OCI-M2 (cell line): ENCODE measurements around the gene MCU.
"Not testable (repeated sequence)": the region's sequence is repeated elsewhere in the genome, so short reads cannot be mapped to it uniquely, and the experiment has no call there.

Experiments used
- DNase-seq: peaks from one replicate; lab custom pipeline; 2025; ENCODE audit not compliant: unreplicated experiment; lab: John Stamatoyannopoulos, UW

The MCU gene

GRCh38 chr10:72893136-72893798 is 201.3 kb downstream of the MCU start, which contains the start of gene OIT3:
OIT3 (plus strand) TSS chr10:72893739; CDS start chr10:72893799, 60 bp downstream.
- no peak for DNase-seq

- no peak for DNase-seq
Observed at GRCh38 chr10:72895236-72895850, 203.4 kb downstream of the MCU start.

- DNase-seq = no peak
Observed at GRCh38 chr10:72898616-72899015, 206.7 kb downstream of the MCU start.

GRCh38 chr10:72899545-72899944 is 207.6 kb downstream of the MCU start:
- DNase-seq = no peak

GRCh38 chr10:72903941-72904446 is 212.1 kb downstream of the MCU start:
- peak; percentile 21 for DNase-seq

DNA sequence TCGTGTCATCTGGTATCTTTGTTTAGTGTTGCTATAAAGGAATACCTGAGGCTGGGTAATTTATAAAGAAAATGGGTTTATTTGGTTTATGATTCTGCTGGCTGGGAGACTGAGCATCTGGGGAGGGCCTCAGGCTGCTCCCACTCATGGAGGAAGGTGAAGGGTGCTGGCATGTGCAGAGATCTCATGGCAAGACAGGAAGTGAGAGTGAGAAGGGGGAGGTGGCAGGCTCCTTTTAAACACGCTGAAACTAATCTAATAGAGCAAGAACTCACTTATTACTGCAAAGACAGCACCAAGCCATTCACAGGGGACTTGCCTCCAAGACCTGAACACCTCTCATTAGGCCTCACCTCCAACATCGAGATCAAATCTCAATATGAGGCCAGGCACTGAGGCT is 212.9 kb downstream of the MCU start:
- DNase-seq = no peak

- no peak for DNase-seq
Observed at GRCh38 chr10:72906446-72906845, 214.5 kb downstream of the MCU start.

GRCh38 chr10:72910705-72911104 is 218.8 kb downstream of the MCU start:
- no peak for DNase-seq

- no peak for DNase-seq
Observed at GRCh38 chr10:72911758-72912157, 219.8 kb downstream of the MCU start.

DNA sequence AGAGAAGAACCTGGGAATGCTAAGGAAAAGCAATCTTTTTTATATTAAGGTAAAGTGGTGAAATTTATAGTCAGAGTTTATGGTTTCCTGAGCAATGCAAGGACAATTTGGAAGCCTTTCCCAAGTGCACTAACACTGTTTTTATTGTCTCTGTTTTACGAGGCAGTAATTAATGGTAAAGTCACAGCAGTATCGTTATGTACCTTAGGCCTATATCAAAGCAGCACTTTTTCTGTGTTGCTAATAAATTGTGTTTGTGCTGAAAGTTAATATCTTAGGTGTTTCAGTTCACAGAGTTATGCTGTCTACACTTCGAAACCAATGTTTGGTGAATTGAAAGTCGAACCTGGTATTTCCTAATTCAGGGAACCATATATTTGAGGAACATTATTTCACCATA is 220.8 kb downstream of the MCU start:
- DNase-seq = no peak

GRCh38 chr10:72913287-72913686 is 221.3 kb downstream of the MCU start:
- no peak for DNase-seq

DNA sequence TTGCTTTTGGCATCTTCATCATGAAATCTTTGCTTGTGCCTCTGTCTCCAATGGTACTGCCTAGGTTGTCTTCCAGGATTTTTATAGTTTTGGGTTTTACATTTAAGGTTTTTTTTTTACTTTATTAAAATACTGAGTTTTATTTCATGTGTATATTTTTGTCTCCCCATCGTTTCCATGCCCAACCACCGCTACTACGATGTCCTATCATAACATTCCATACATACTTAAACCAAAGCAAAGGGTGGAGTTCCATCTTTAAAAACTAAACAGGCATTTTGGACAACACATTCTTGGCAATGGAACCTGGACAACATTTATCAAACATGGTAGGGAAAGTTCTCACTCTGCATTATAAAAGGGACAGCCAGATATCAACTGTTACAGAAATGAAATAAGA is 225.3 kb downstream of the MCU start:
- not testable (repeated sequence) for DNase-seq

DNA sequence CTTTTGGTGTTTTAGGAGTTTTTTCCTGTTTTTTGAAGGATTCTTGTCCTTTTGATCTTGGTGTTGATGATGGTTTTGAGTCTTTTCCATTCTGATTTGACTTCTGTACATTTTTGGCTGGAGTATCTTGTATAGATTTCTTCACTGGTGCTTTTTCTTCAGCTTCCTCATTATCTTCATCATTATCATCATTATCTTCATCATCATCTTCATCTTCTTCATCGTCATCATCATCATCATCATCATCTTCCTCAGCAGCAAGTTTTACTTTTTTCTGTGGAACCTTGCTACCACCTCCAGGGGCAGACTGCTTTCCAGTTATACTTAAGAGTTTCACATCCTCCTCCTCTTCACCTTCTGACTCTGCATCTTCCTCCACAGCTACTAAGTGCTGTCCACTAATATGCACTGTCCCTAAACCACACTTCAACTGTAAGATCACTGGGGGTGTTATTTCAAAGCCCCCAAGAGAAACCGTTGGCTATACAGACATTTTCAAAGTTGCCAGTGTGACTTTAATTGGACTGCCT is 225.9 kb downstream of the MCU start:
- not testable (repeated sequence) for DNase-seq

GRCh38 chr10:72918352-72918751 is 226.4 kb downstream of the MCU start:
- DNase-seq = no peak

GRCh38 chr10:72921147-72921683 is 229.3 kb downstream of the MCU start:
- not testable (repeated sequence) for DNase-seq

DNA sequence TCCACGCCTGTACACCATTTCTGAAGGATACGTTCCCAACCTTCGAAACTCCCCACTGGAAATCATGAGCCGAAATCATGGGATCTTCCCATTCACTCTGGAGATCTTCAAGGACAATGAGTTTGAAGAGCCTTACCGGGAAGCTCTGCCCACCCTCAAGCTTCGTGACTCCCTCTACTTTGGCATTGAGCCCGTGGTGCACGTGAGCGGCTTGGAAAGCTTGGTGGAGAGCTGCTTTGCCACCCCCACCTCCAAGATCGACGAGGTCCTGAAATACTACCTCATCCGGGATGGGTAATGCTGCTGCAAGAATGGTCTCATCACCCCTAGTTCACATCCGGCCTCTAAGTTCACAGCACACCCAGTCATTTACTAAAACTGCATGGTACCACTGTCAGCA is 232.4 kb downstream of the MCU start:
- no peak for DNase-seq

DNA sequence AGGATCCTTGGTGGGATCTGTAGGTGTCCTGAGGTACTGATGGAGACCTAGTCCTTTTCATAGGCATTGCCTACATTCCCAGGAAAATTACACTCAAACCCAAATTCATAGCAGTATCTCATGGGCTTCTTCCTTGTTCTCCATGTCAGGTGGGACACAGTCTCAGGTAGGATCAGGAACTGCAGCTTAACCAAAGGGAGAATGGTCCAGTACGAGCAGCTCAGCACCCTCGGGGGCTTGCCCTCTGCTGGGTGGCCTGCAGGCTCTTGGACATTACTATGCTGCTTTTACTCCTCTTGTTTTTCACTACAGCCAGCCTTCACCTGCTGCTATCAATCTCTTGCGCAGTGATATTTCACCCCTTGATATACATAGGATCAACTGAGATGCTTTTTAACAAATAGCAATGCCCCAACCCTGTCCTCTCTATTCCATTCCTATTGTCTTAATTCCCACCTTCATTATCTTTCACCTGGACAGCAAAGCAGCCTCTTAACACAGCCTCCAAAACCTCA is 234.1 kb downstream of the MCU start:
- DNase-seq = no peak

DNA sequence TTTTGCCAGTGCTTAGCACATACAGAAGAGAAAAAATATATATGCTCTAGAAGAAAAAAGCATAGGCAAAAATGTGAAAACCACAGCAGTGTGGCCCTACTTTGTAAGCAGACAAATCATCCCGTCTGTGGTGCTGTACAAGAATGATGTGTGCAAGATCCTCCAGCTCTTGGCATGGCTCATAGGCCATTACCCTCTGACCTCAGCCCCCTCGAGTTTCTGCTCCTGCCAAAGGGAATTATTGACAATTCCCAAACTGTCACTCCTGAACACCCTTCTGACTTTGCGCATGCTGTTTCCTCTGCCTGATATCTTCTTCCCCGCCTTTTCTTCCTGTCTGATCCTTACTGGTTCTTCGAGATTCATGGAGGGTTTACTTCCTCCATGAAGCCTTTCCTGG is 235.5 kb downstream of the MCU start:
- DNase-seq = no peak

DNA sequence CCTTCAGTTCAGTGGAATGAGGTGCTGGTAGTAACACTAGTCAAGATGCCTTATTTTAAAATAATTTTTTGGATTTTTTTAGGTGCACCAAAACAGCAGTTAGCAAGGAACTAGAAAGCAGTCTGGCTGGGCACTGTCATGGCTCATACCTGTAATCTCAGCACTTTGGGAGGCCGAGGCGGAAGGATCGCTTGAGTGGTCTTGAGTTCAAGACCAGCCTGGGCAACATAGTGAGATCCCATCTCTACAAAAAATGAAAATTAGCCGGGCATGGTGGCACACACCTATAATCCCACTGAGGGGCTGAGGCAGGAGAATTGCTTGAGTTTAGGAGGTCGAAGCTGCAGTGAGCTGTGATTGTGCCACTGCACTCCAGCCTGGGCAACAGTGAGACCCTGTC is 236.9 kb downstream of the MCU start:
- no peak for DNase-seq

DNA sequence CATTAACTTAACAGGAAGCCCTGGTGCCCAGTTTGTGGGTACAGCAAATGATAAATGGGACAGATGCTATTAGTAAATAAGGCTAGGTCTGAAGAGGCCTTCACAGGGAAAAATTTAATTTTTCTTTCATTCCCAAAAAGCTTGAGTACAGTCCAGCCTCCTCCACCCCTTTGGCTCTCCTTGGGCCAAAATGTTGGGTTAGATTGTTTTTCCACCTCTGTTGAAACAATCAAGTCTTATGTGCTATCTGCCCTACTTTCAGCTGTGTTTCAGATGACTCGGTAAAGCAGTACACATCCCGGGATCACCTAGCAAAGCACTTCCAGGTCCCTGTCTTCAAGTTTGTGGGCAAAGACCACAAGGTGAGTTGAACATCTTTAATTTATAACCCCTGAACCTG is 238.3 kb downstream of the MCU start:
- no peak for DNase-seq

- no peak for DNase-seq
Observed at GRCh38 chr10:72932259-72933015, 240.5 kb downstream of the MCU start.
